ENCODE results near the gene COL24A1.

GRCh38 chr1:86084998-86085397 lies 71.6 kb downstream of the COL24A1 start:
- TF ChIP-seq CTCF (conservative IDR thresholded peaks at IDR 0.05; ENCODE audit: low read depth, low read length) (no peak), EZH2 (IDR thresholded peaks at IDR 0.05; ENCODE audit: borderline replicate concordance, low read depth, low read length, poor library complexity, severe bottlenecking) (no peak)

Data from A673 (cell line).